Esophagus squamous epithelium (tissue), 5 donors: ENCODE measurements around the gene UBL5. TPM values are rescaled to one million over a fixed set of nuclear protein-coding genes. Genes with fewer than 3 reads are reported as not detected.

Experiments
- DNase-seq: peaks from one replicate; lab custom pipeline; 2025; lab: John Stamatoyannopoulos, UW
- H3K27ac ChIP-seq, 4 donors: fragments of 200-600 bp; sonication (generic); one replicate each; pipeline ENCODE4 v1.5.1; 2016 to 2019; ENCODE audit warnings: mild to moderate bottlenecking in 1 of 4
- H3K27me3 ChIP-seq, 4 donors: fragments of 200-600 bp; sonication (generic); 1 replicate in 3 of 4; 2 replicates in 1 of 4; pipeline versions ENCODE4 v1.5.1 to v1.6.0; 2017 to 2021; ENCODE audit warnings: antibody characterized with exemption in 1 of 4
- H3K36me3 ChIP-seq, 3 donors: fragments of 200-600 bp; sonication (generic); one replicate each; pipeline ENCODE4 v1.5.1; 2016 to 2019
- H3K4me1 ChIP-seq, 3 donors: fragments of 200-600 bp; sonication (generic); one replicate each; pipeline ENCODE4 v1.5.1; 2017 to 2019
- H3K4me3 ChIP-seq, 4 donors: fragments of 200-600 bp; sonication (generic); 1 replicate in 3 of 4; 2 replicates in 1 of 4; pipeline ENCODE4 v1.5.1; 2016 to 2019; ENCODE audit warnings: mild to moderate bottlenecking in 2 of 4, moderate library complexity in 1 of 4
- H3K9me3 ChIP-seq, 3 donors: fragments of 200-600 bp; sonication (generic); one replicate each; pipeline ENCODE4 v1.5.1; 2016 to 2019
- POLR2A ChIP-seq, 4 donors: fragments of 450-650 bp; IDR thresholded peaks; one replicate each; pipeline ENCODE4 v1.6.1; 2017; ENCODE audit warnings: antibody characterized with exemption in 4 of 4, mild to moderate bottlenecking in 4 of 4, moderate library complexity in 3 of 4
- WGBS, 2 donors: methylation state at CpG; one replicate each; pipeline ENCODE4 v1.1.5; 2018; 5-methylcytosine and 5-hydroxymethylcytosine counted together
- intact Hi-C: fragments of 100-400 bp; cut with DNase I; formaldehyde crosslinking; loops from one replicate; pipeline ENCODE4 v1.15.0; 2022
- total RNA-seq, 4 donors: library from RNA; depleted of rRNA; stranded (reverse); fragments of >200 nt; gene quantifications; one replicate each; pipeline ENCODE4 v1.1.0, GENCODE V29; 2016
- TF ChIP-seq, protein P1 (sequence below), 6 experiments: fragments of 450-650 bp in 4 of 6; fragments of 200-600 bp in 2 of 6; sonication (generic) in 2 of 6; IDR thresholded peaks; one replicate each; pipeline ENCODE4 v1.5.1; 2016 to 2019; ENCODE audit warnings: antibody characterized with exemption in 6 of 6, mild to moderate bottlenecking in 4 of 6, moderate library complexity in 4 of 6
- donor health status: DM: yes; HTN: yes; CAD: no.

UBL5 gene
- total RNA-seq, 4 donors from 2014 or later: 394 to 688 (median 499) TPM

DNA sequence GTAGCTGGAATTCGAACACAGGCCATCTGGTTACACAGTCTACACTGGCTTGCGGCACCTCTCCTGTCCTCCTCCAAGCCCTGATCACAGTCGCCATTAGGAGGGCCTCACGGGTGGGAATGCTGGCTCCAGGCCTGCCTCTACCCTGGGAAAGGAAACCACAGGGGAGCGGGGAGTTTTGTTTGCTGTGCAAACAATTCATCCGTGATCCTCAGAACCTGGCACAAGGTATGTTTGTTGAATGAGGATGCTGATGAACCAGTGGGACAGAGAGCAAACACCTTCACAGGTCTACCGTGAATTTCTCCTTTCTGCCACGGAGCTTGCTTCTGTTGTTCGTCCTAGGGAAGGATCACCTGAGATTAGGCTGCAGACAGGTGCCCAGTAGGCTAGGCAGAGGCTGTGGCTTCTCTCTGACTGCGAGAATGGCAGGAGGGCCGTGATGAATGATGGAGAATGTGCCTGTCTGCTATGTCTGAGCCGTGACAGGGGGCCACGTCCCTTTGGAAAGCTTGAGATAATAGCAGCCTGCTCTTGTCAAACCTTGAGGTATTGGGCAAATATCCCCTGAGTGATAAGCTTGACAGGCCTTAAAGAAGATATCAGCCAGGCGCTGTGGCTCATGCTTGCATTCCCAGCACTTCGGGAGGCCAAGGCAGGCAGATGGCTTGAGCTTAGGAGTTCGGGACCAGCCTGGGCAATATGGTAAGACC lies 44.1 kb downstream of the UBL5 start:
- no peak overlapping the region for H3K4me3 ChIP-seq
- intact Hi-C loops: no loop called here
- no peaks in the 10 kb centered on the region for H3K4me1 ChIP-seq
- 66 to 88% methylated on average over 5 to 13 of the region's 16 CpGs for WGBS, 2 donors
- no peak for DNase-seq
- TF ChIP-seq, protein P1, sequence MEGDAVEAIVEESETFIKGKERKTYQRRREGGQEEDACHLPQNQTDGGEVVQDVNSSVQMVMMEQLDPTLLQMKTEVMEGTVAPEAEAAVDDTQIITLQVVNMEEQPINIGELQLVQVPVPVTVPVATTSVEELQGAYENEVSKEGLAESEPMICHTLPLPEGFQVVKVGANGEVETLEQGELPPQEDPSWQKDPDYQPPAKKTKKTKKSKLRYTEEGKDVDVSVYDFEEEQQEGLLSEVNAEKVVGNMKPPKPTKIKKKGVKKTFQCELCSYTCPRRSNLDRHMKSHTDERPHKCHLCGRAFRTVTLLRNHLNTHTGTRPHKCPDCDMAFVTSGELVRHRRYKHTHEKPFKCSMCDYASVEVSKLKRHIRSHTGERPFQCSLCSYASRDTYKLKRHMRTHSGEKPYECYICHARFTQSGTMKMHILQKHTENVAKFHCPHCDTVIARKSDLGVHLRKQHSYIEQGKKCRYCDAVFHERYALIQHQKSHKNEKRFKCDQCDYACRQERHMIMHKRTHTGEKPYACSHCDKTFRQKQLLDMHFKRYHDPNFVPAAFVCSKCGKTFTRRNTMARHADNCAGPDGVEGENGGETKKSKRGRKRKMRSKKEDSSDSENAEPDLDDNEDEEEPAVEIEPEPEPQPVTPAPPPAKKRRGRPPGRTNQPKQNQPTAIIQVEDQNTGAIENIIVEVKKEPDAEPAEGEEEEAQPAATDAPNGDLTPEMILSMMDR (IDR thresholded peaks at IDR 0.05): no peak
- TF ChIP-seq POLR2A (IDR thresholded peaks at IDR 0.05): no peak
- no peaks in the 10 kb centered on the region for H3K36me3 ChIP-seq
- no peak overlapping the region for H3K27ac ChIP-seq
- H3K27me3 ChIP-seq: no peaks in the 10 kb centered on the region
- H3K9me3 ChIP-seq: no peaks in the 10 kb centered on the region

DNA sequence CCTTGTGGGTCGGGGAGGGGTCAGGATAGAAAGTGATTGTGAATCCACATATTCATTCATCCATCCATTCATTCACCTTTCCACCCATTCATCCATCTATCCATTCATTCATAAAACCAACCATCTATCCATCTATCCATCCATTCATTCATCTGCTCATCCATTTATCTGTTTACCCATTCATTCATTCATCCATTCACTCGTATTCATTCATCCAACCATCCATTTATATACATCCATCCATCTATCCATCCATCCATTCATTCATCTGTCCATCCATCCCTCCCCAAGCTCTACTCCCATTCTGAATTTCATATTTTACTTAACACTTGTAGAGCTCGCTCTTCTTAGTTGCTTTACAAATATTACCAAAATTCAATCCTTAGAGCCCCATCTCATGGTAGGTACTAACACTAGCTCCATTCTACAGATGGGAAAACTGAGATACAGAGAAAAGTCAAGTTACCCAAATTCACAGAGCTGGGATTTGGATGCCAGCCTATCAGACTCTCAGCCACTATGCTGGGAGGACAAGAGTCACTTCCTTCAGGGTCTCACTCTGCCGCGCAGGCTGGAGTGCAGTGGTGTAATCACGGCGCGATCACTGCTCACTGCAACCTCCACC lies 45.0 kb downstream of the UBL5 start:
- H3K27me3 ChIP-seq: no peaks in the 10 kb centered on the region
- WGBS, 2 donors: 90 to 94% methylated on average over 6 to 8 of the region's 8 CpGs
- intact Hi-C loops: no loop called here
- no peak overlapping the region for H3K27ac ChIP-seq
- TF ChIP-seq POLR2A (IDR thresholded peaks at IDR 0.05): no peak
- TF ChIP-seq, protein P1 (IDR thresholded peaks at IDR 0.05): no peak
- H3K9me3 ChIP-seq: no peaks in the 10 kb centered on the region
- DNase-seq: no peak
- no peak overlapping the region for H3K4me3 ChIP-seq
- H3K4me1 ChIP-seq: no peaks in the 10 kb centered on the region
- no peaks in the 10 kb centered on the region for H3K36me3 ChIP-seq

DNA sequence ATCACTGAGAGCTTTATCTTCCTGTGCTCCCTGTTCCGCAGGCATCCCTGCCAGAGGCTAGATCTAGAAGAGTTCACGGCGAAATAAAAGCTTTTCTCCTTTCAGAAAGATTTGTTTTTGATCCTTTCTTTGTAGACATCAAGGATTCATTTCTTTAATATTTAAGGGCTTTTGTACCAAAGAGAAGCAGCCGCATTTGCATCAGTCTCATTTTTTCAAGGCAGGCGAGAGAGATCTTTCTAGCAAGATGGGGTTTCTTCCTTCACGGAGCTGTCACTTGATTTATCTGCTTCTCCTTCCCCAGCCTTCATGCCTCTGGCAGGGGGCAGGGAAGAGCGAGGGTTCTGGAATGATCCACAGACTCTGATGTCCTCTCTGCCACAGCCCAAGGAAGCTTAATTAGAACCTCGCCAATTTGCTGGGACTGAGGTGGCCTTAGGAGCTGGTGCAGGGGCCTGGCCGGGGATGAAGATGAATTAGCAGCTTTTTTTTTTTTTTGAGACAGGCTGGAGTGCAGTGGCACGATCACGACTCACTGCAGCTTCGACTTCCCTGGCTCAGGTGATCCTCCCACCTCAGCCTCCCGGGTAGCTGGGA lies 47.4 kb downstream of the UBL5 start:
- DNase-seq: no peak
- 67 to 69% methylated on average over 12 to 13 of the region's 13 CpGs for WGBS, 2 donors

DNA sequence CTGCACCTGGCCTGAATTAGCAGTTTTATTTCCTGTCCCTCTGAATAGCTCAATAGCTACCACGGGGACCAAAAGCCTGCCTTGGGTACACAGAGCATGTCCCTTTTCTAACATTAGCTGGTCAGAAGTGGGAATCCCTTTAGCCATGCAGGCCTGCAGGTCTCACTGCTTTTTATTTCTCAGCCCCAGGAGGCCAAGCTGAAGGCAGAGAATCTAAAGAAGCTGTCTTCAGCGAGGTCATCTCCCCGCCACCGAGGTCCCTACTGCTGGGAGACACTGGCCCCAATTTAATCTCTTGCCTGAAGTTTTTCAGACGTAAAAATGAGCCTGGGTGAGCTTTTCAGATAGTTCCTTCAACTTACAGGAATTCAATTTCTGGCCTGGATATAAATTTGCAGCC lies 48.1 kb downstream of the UBL5 start:
- 80 to 97% methylated on average over 4 to 5 of the region's 5 CpGs for WGBS, 2 donors

More for the DNA sequence above, 47.4 kb downstream of the UBL5 start:
- H3K9me3 ChIP-seq: no peaks in the 10 kb centered on the region
- H3K4me1 ChIP-seq: no peaks in the 10 kb centered on the region
- no peak overlapping the region for H3K4me3 ChIP-seq
- no peak overlapping the region for H3K27ac ChIP-seq
- TF ChIP-seq, protein P1 (IDR thresholded peaks at IDR 0.05): no peak
- no peak for TF ChIP-seq POLR2A (IDR thresholded peaks at IDR 0.05)
- intact Hi-C loops: no loop called here
- H3K27me3 ChIP-seq: no peaks in the 10 kb centered on the region
- H3K36me3 ChIP-seq: no peaks in the 10 kb centered on the region

More for the DNA sequence above, 48.1 kb downstream of the UBL5 start:
- H3K27me3 ChIP-seq: no peaks in the 10 kb centered on the region
- H3K4me1 ChIP-seq: no peaks in the 10 kb centered on the region
- H3K4me3 ChIP-seq: no peak overlapping the region
- H3K27ac ChIP-seq: no peak overlapping the region
- TF ChIP-seq POLR2A (IDR thresholded peaks at IDR 0.05): no peak
- TF ChIP-seq, protein P1 (IDR thresholded peaks at IDR 0.05): no peak
- H3K36me3 ChIP-seq: no peaks in the 10 kb centered on the region
- no peaks in the 10 kb centered on the region for H3K9me3 ChIP-seq
- intact Hi-C loops: no loop called here
- DNase-seq: no peak
